ENCODE results near the gene ACER1.

- TF ChIP-seq CTCF (IDR thresholded peaks at IDR 0.05; ENCODE audit: borderline replicate concordance, extremely low read depth, low read length, poor library complexity, severe bottlenecking), result no peak
- no peak for TF ChIP-seq EZH2 (IDR thresholded peaks at IDR 0.05; ENCODE audit: borderline replicate concordance, low read depth, low read length, severe bottlenecking)
These were observed 46.7 kb downstream of the ACER1 start for GRCh38 chr19:6286676-6287075.

Measured in DND-41 (cell line).